ENCODE measurements around the gene DNAH12.

The DNAH12 gene

GRCh38 chr3:57275393-57275792 is 268.8 kb downstream of the DNAH12 start:
- TF ChIP-seq, protein P1, sequence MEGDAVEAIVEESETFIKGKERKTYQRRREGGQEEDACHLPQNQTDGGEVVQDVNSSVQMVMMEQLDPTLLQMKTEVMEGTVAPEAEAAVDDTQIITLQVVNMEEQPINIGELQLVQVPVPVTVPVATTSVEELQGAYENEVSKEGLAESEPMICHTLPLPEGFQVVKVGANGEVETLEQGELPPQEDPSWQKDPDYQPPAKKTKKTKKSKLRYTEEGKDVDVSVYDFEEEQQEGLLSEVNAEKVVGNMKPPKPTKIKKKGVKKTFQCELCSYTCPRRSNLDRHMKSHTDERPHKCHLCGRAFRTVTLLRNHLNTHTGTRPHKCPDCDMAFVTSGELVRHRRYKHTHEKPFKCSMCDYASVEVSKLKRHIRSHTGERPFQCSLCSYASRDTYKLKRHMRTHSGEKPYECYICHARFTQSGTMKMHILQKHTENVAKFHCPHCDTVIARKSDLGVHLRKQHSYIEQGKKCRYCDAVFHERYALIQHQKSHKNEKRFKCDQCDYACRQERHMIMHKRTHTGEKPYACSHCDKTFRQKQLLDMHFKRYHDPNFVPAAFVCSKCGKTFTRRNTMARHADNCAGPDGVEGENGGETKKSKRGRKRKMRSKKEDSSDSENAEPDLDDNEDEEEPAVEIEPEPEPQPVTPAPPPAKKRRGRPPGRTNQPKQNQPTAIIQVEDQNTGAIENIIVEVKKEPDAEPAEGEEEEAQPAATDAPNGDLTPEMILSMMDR (IDR thresholded peaks at IDR 0.05), result no peak
- Histone ChIP-seq H3K27ac (no peak overlapping the region), H3K36me3 (peaks cover 33% of the 10 kb centered on the region), H3K4me3 (ENCODE audit: low read depth in 1 of 2, low read length in 1 of 2) (no peak overlapping the region), H3K9me3 (no peaks in the 10 kb centered on the region), H3K4me1 (ENCODE audit: control insufficient read depth in 1 of 2, insufficient read depth in 1 of 2, low read depth in 1 of 2, low read length in 1 of 2) (peaks cover 7 to 13% of the 10 kb centered on the region in 2 experiments), H3K27me3 (no peaks in the 10 kb centered on the region)

DNA sequence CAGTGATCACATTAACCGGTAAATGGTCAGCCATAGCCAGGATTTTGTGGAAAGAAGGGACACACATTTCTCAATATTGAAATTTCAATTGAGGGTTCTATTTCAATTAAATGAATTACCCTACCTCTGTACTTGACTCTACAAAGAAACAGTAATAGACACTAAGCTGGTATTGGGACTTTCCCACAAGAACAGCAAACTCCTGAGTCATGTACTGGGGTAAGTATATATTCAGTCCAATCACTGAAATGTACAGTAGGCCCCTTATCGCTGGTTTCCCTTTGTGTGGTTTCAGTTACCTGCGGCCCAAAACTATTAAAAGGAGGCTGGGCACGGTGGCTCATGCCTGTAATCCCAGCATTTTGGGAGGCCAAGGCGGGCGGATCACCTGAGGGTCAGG is 269.3 kb downstream of the DNAH12 start:
- no peak overlapping the region for H3K27ac ChIP-seq
- peaks cover 39% of the 10 kb centered on the region for H3K36me3 ChIP-seq
- no peaks in the 10 kb centered on the region for H3K27me3 ChIP-seq
- TF ChIP-seq, protein P1 (IDR thresholded peaks at IDR 0.05), result no peak
- no peaks in the 10 kb centered on the region for H3K9me3 ChIP-seq
- peaks cover 7 to 13% of the 10 kb centered on the region in 2 experiments for H3K4me1 ChIP-seq (ENCODE audit: control insufficient read depth in 1 of 2, insufficient read depth in 1 of 2, low read depth in 1 of 2, low read length in 1 of 2)
- H3K4me3 ChIP-seq (ENCODE audit: low read depth in 1 of 2, low read length in 1 of 2), result no peak overlapping the region

- no peak overlapping the region for H3K27ac ChIP-seq
- TF ChIP-seq, protein P1 (IDR thresholded peaks at IDR 0.05), result no peak
- H3K4me1 ChIP-seq (ENCODE audit: control insufficient read depth in 1 of 2, insufficient read depth in 1 of 2, low read depth in 1 of 2, low read length in 1 of 2), result no peaks in the 10 kb centered on the region
- H3K4me3 ChIP-seq (ENCODE audit: low read depth in 1 of 2, low read length in 1 of 2), result no peak overlapping the region
- no peaks in the 10 kb centered on the region for H3K9me3 ChIP-seq
- H3K36me3 ChIP-seq, result peaks cover 71% of the 10 kb centered on the region
- H3K27me3 ChIP-seq, result no peaks in the 10 kb centered on the region
Measured at GRCh38 chr3:57268416-57268815, 275.7 kb downstream of the DNAH12 start.

- no peak overlapping the region for H3K27ac ChIP-seq
- peaks cover 69% of the 10 kb centered on the region for H3K36me3 ChIP-seq
- H3K4me3 ChIP-seq (ENCODE audit: low read depth in 1 of 2, low read length in 1 of 2), result no peak overlapping the region
- H3K9me3 ChIP-seq, result no peaks in the 10 kb centered on the region
- H3K27me3 ChIP-seq, result no peaks in the 10 kb centered on the region
- H3K4me1 ChIP-seq (ENCODE audit: control insufficient read depth in 1 of 2, insufficient read depth in 1 of 2, low read depth in 1 of 2, low read length in 1 of 2), result no peaks in the 10 kb centered on the region
- TF ChIP-seq, protein P1 (IDR thresholded peaks at IDR 0.05), result no peak
Measured at GRCh38 chr3:57261929-57262328, 282.2 kb downstream of the DNAH12 start.

DNA sequence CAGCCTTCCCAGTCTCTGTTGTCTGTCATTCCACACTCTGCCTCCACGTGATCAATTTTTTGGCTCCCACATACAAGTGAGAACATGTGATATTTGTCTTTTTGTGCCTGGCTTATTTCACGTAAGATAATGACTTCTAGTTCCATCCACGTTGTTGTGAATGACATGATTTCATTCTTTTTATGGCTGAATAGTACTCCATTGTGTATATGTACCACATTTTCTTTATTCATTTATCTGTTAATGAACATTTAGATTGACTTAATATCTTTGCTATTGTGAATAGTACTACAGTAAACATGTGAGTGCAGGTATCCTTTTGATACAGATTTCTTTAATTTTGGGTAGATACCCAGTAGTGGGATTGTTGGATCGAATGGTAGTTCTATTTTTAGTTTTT is 283.0 kb downstream of the DNAH12 start:
- H3K9me3 ChIP-seq, result no peaks in the 10 kb centered on the region
- H3K27me3 ChIP-seq, result no peaks in the 10 kb centered on the region
- H3K4me1 ChIP-seq (ENCODE audit: control insufficient read depth in 1 of 2, insufficient read depth in 1 of 2, low read depth in 1 of 2, low read length in 1 of 2), result no peaks in the 10 kb centered on the region
- peaks cover 67% of the 10 kb centered on the region for H3K36me3 ChIP-seq
- TF ChIP-seq, protein P1 (IDR thresholded peaks at IDR 0.05), result no peak
- no peak overlapping the region for H3K4me3 ChIP-seq (ENCODE audit: low read depth in 1 of 2, low read length in 1 of 2)
- H3K27ac ChIP-seq, result no peak overlapping the region

DNA sequence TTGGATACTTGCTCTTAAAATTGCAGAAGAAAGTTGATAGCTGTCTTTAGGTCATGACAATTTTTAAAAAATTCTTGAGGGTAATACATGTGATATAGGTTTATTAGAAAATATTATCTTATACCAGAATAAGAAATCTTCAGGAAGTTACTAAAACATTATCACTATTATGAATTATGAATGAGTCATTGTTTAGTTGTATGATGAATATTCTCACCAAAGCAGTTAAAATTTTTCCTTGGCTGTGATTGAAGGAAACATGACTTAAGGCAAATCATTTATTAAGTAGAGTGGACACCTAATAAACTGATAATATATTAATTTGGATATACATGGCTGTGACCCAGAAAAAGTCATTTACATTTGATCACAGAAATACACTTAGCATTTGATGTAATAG is 286.5 kb downstream of the DNAH12 start:
- Histone ChIP-seq H3K4me1 (ENCODE audit: control insufficient read depth in 1 of 2, insufficient read depth in 1 of 2, low read depth in 1 of 2, low read length in 1 of 2) (no peaks in the 10 kb centered on the region), H3K27ac (no peak overlapping the region), H3K9me3 (no peaks in the 10 kb centered on the region), H3K27me3 (no peaks in the 10 kb centered on the region), H3K36me3 (peaks cover 71% of the 10 kb centered on the region), H3K4me3 (ENCODE audit: low read depth in 1 of 2, low read length in 1 of 2) (no peak overlapping the region)
- TF ChIP-seq, protein P1 (IDR thresholded peaks at IDR 0.05), result no peak
